Activated CD4-positive, CD25-positive, alpha-beta regulatory T cell treated with anti-CD3 and anti-CD28 coated beads, Interleukin-2, amount 50 U/mL, for 24 hours (primary cell): ENCODE results near the gene MCFD2.
"Not testable (repeated sequence)": the region's sequence is repeated elsewhere in the genome, so short reads cannot be mapped to it uniquely, and the experiment has no call there.

Experiments
- ATAC-seq, 2 donors: fragments of 150-1000 bp; cut with Tn5 transposase; one replicate each; pipeline ENCODE4 v1.10.0; 2021; ENCODE audit warnings: mild to moderate bottlenecking in 1 of 2, moderate library complexity in 1 of 2

The MCFD2 gene

GRCh38 chr2:46901611-46902010 lies 14.0 kb downstream of the MCFD2 start:
- ATAC-seq: no peak

- ATAC-seq: no peak
These were observed 15.2 kb downstream of the MCFD2 start for GRCh38 chr2:46900381-46900780.

GRCh38 chr2:46899053-46899452 lies 16.6 kb downstream of the MCFD2 start:
- ATAC-seq: no peak

GRCh38 chr2:46898024-46898423 lies 17.6 kb downstream of the MCFD2 start:
- no peak for ATAC-seq

- ATAC-seq: no peak
These were observed 22.2 kb downstream of the MCFD2 start for GRCh38 chr2:46893269-46893939.

GRCh38 chr2:46891956-46892553 lies 23.6 kb downstream of the MCFD2 start:
- ATAC-seq: no peak

GRCh38 chr2:46888421-46888952 lies 27.1 kb downstream of the MCFD2 start:
- ATAC-seq: no peak

- ATAC-seq: no peak
These were observed 28.3 kb downstream of the MCFD2 start for GRCh38 chr2:46887028-46887885.

- ATAC-seq: peak in 1 of 2 donors; percentile 21
These were observed 29.2 kb downstream of the MCFD2 start for GRCh38 chr2:46886268-46887027.

GRCh38 chr2:46885376-46885775 lies 30.2 kb downstream of the MCFD2 start:
- no peak for ATAC-seq

GRCh38 chr2:46879511-46879910 lies 36.1 kb downstream of the MCFD2 start:
- ATAC-seq: no peak

GRCh38 chr2:46878886-46879285 lies 36.7 kb downstream of the MCFD2 start:
- ATAC-seq: no peak

- ATAC-seq: no peak
These were observed 37.2 kb downstream of the MCFD2 start for GRCh38 chr2:46878240-46878877.

- ATAC-seq: no peak
These were observed 37.9 kb downstream of the MCFD2 start for GRCh38 chr2:46877619-46878113.

GRCh38 chr2:46876741-46877384 lies 38.7 kb downstream of the MCFD2 start:
- no peak for ATAC-seq

- ATAC-seq: not testable (repeated sequence)
These were observed 39.5 kb downstream of the MCFD2 start for GRCh38 chr2:46875962-46876689.

- no peak for ATAC-seq
These were observed 40.2 kb downstream of the MCFD2 start for GRCh38 chr2:46875226-46875899.

- no peak for ATAC-seq
These were observed 41.2 kb downstream of the MCFD2 start for GRCh38 chr2:46874236-46874929.

GRCh38 chr2:46873604-46874068 lies 42.0 kb downstream of the MCFD2 start:
- ATAC-seq: peak; percentile 57 to 58
